Muscle of back (tissue), 11 donors: ENCODE measurements around the gene RMC1. TPM values are rescaled to one million over a fixed set of nuclear protein-coding genes. Genes with fewer than 3 reads are reported as not detected.

ENCODE experiments used
- DNase-seq, 3 donors: peaks; one replicate each; pipeline versions ENCODE4 v3.0.0 to v3.0.0-alpha.2; 2013
- polyA plus RNA-seq, 10 donors: library from polyadenylated mRNA; unstranded; fragments of 120-200 nt; gene quantifications; one replicate each; pipeline ENCODE4 v1.2.1, GENCODE V29; 2013; ENCODE audit not compliant: insufficient read length in 10 of 10

Gene RMC1
- polyA plus RNA-seq, 10 donors, result 10.4 to 17.4 (median 14.3) TPM

GRCh38 chr18:23530195-23530594, 26.9 kb downstream of the RMC1 start:
- no peak for DNase-seq

- no peak for DNase-seq
Observed at GRCh38 chr18:23531912-23532311, 28.6 kb downstream of the RMC1 start.

- no peak for DNase-seq
Observed at GRCh38 chr18:23532848-23533247, 29.5 kb downstream of the RMC1 start.

GRCh38 chr18:23534276-23534675, 31.0 kb downstream of the RMC1 start:
- DNase-seq, result no peak

GRCh38 chr18:23536204-23536603, 32.9 kb downstream of the RMC1 start:
- DNase-seq, result peak; percentile 31 to 46 (median 42)

GRCh38 chr18:23537274-23537673, 34.0 kb downstream of the RMC1 start:
- no peak for DNase-seq

GRCh38 chr18:23538001-23538400, 34.7 kb downstream of the RMC1 start:
- DNase-seq, result peak in 2 of 3 donors; percentile 28 to 33

- DNase-seq, result no peak
Observed at GRCh38 chr18:23538870-23539269, 35.6 kb downstream of the RMC1 start.

GRCh38 chr18:23539296-23539695, 36.0 kb downstream of the RMC1 start:
- no peak for DNase-seq

GRCh38 chr18:23539911-23540525, 36.7 kb downstream of the RMC1 start:
- DNase-seq, result no peak

GRCh38 chr18:23540867-23541266, 37.6 kb downstream of the RMC1 start:
- peak in 1 of 3 donors; percentile 22 for DNase-seq

- no peak for DNase-seq
Observed at GRCh38 chr18:23541349-23542093, 38.2 kb downstream of the RMC1 start.

GRCh38 chr18:23542461-23542860, 39.1 kb downstream of the RMC1 start:
- DNase-seq, result no peak

- no peak for DNase-seq
Observed at GRCh38 chr18:23545247-23545789, 42.0 kb downstream of the RMC1 start.

- DNase-seq, result no peak
Observed at GRCh38 chr18:23547306-23547705, 44.0 kb downstream of the RMC1 start.

GRCh38 chr18:23547846-23548245, 44.5 kb downstream of the RMC1 start:
- DNase-seq, result no peak

GRCh38 chr18:23548275-23548674, 45.0 kb downstream of the RMC1 start:
- no peak for DNase-seq

- DNase-seq, result no peak
Observed at GRCh38 chr18:23548719-23549118, 45.4 kb downstream of the RMC1 start.

- DNase-seq, result no peak
Observed at GRCh38 chr18:23550898-23551297, 47.6 kb downstream of the RMC1 start.

GRCh38 chr18:23551978-23552377, 48.7 kb downstream of the RMC1 start:
- DNase-seq, result no peak

- peak in 1 of 3 donors; percentile 39 for DNase-seq
Observed at GRCh38 chr18:23552505-23552904, 49.2 kb downstream of the RMC1 start.

- DNase-seq, result peak; percentile 42 to 68 (median 48)
Observed at GRCh38 chr18:23553887-23554286, 50.6 kb downstream of the RMC1 start.

GRCh38 chr18:23556145-23556780, 53.0 kb downstream of the RMC1 start:
- no peak for DNase-seq
